GM06990 (cell line): ENCODE results near the gene MALRD1.

Experiments used
- DNase-seq: peaks from one replicate; pipeline ENCODE4 v3.0.0-alpha.2; 2011; ENCODE audit not compliant: insufficient read length; ENCODE audit errors: extremely low read depth
- H3K27me3 ChIP-seq: replicated peaks from 2 replicates; pipeline ENCODE4 v1.6.0; 2011; ENCODE audit warnings: low read length; ENCODE audit not compliant: control insufficient read depth, insufficient read depth
- H3K36me3 ChIP-seq: 2 replicates; pipeline ENCODE4 v1.5.1; 2011; ENCODE audit warnings: low read length; ENCODE audit not compliant: control insufficient read depth, insufficient read depth
- H3K4me3 ChIP-seq: replicated peaks from 2 replicates; pipeline ENCODE4 v1.5.1; 2011; ENCODE audit warnings: low read depth, mild to moderate bottlenecking, control low read depth, low read length
- TF ChIP-seq, protein P1 (sequence below): IDR thresholded peaks from 2 replicates; pipeline ENCODE4 v1.5.1; 2011; ENCODE audit warnings: low read length, control low read depth, mild to moderate bottlenecking, inconsistent platforms; ENCODE audit not compliant: insufficient read depth, poor library complexity, severe bottlenecking

MALRD1 gene

DNA sequence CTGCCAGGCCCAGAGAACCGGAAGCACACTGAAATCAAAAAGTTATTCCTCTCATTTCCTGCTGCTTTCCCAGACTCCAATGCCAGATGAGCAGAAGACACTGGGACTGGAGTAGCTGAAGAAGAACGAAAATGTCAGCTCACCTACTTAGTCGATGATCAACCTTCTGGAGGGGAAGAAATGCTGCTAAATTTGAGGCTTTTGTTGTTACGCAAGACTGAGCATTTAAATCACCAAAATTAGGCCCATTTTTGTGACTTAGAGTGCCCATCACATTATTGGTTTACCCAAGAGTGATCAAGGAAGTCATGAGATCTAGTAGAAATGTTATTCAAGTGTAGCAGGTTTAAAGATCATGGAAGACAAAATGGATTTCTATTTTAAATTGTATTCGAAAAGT lies 585.6 kb downstream of the MALRD1 start:
- DNase-seq, result no peak
- H3K4me3 ChIP-seq, result no peak overlapping the region
- H3K36me3 ChIP-seq, result no peaks in the 10 kb centered on the region
- TF ChIP-seq, protein P1, sequence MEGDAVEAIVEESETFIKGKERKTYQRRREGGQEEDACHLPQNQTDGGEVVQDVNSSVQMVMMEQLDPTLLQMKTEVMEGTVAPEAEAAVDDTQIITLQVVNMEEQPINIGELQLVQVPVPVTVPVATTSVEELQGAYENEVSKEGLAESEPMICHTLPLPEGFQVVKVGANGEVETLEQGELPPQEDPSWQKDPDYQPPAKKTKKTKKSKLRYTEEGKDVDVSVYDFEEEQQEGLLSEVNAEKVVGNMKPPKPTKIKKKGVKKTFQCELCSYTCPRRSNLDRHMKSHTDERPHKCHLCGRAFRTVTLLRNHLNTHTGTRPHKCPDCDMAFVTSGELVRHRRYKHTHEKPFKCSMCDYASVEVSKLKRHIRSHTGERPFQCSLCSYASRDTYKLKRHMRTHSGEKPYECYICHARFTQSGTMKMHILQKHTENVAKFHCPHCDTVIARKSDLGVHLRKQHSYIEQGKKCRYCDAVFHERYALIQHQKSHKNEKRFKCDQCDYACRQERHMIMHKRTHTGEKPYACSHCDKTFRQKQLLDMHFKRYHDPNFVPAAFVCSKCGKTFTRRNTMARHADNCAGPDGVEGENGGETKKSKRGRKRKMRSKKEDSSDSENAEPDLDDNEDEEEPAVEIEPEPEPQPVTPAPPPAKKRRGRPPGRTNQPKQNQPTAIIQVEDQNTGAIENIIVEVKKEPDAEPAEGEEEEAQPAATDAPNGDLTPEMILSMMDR, result no peak
- no peaks in the 10 kb centered on the region for H3K27me3 ChIP-seq

DNA sequence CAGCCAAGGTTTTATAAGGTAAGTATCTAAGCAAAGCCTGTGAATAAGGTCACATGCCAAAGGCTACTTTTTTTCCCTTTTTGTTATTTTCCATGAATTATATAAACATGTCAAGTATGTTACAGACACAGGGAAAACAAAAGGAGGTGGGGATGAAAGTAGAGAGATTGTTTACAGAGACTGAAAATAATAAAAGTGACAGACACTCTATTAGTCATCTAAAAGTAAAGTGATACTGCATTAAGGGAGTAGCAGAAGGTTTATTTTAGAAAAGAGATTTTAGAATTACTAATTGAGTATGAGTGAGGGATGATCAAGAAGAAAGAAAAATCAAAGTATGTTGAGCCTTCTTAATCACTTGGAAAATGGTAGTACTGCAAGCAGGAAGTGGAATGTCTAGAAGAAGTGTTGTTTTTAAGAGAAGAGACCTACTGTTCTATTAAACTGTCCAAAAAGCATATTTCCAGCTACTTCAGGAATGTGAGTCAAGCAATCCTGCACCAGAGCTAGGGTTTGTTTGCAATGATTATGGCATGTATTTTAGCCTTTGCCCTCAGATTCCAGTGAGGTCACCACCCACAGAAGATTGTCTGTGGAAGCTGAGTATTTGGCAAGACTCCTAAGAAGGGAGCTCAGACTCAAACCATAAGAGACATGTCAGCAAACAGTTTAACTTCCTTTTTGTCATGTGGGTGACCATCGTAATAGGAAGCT lies 589.7 kb downstream of the MALRD1 start:
- no peaks in the 10 kb centered on the region for H3K36me3 ChIP-seq
- TF ChIP-seq, protein P1, result no peak
- H3K4me3 ChIP-seq, result no peak overlapping the region
- H3K27me3 ChIP-seq, result no peaks in the 10 kb centered on the region
- no peak for DNase-seq

DNA sequence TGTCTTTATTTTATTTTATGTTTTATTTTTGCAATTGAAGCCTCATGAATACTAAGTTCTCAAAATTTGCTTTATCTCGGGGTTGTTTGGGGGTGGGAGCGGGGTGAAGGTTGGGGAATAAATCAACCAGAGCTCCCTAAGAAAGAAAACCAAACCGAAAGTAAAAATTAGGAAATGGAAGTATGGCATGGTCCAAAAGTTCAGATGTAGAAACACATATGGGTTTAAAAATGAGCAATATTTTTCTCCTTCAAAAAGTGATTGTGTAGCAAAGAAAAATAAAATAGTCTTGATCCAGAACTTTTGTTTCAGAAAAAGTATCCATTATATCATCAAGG lies 590.3 kb downstream of the MALRD1 start:
- TF ChIP-seq, protein P1, result no peak
- no peak for DNase-seq
- Histone ChIP-seq H3K36me3 (no peaks in the 10 kb centered on the region), H3K27me3 (no peaks in the 10 kb centered on the region), H3K4me3 (no peak overlapping the region)

DNA sequence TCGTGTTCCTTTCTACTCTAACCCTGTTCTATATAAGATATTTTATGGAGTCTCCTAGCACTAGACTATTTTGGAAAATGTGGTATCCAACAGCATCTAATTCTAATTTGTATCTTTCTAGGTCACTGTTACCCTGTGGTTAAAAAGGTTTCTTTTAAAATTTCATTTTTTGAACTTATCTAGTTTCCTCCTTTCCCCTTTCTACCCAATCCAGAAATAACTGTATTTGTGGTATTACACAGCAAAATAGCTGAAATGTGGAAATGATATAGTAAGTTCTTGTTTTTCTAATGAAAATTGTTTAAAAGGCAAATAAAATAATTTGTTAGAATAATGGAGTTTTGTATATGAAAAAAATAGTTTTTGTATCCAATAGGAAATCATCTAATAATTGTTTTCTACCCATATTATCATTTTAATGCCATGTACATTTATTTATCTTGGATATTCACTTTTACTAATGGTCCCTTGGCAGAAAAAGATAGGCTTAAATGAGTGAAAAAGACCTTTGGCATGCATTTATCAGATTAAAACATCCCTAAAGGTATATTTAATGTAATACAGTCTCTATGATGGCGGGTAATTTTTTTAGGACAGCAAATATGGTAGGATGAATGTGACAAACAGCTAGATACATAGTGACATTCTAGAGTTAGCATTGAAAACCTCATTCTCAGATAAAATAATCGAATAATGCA lies 592.1 kb downstream of the MALRD1 start:
- TF ChIP-seq, protein P1, result no peak
- Histone ChIP-seq H3K36me3 (no peaks in the 10 kb centered on the region), H3K4me3 (no peak overlapping the region), H3K27me3 (no peaks in the 10 kb centered on the region)
- DNase-seq, result no peak

DNA sequence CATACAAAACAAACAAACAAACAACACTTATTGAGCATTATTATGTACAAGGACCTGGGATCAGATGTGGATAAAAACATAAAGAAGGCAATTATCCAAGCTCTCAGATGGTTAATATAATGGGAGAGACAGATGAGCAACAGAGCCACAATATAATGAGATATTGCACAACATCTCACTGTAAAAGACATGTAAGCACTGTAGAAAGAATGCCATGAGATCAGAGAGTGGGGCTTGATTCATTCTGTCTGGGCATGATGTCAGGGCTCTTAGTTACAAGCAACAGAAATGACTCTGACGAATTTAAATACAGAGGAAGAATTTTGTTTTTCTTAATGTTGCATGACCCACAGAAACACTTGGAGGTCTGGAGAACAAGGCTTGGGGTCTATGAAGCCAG lies 602.9 kb downstream of the MALRD1 start:
- H3K27me3 ChIP-seq, result no peaks in the 10 kb centered on the region
- DNase-seq, result no peak
- TF ChIP-seq, protein P1, result no peak
- H3K4me3 ChIP-seq, result no peak overlapping the region
- H3K36me3 ChIP-seq, result no peaks in the 10 kb centered on the region
